GM12878 (cell line): Measurements from ENCODE around the gene TBRG4. TPM values are rescaled to one million over a fixed set of nuclear protein-coding genes. Genes with fewer than 3 reads are reported as not detected.

ENCODE experiments used
- ATAC-seq: fragments of 200-7000 bp; cut with Tn5 transposase; 3 replicates; pipeline ENCODE4 v1.9.1; 2020; ENCODE audit warnings: mild to moderate bottlenecking, moderate library complexity
- BruUV-seq: library from RNA; stranded (reverse); fragments of 400-500 nt; replicated peaks from 2 replicates; lab custom pipeline; 2021; lab: Mats Ljungman, UMichigan
- CTCF ChIA-PET: fragments of 300-600 bp; sonication (Branson Sonifier 250); formaldehyde crosslinking; extraction: SDS; loops from one replicate; lab custom pipeline; 2021; ENCODE audit warnings: inconsistent platforms; lab: Yijun Ruan, JAX
- POLR2A ChIA-PET: fragments of 350-600 bp; formaldehyde crosslinking; extraction: SDS; loops from one replicate; lab custom pipeline; 2021; ENCODE audit warnings: inconsistent platforms; lab: Charles Lee
- RAD21 ChIA-PET: fragments of 300-600 bp; sonication (Branson Sonifier 250); formaldehyde crosslinking; loops from one replicate; lab custom pipeline; 2023; ENCODE audit warnings: antibody characterized with exemption; ENCODE audit not compliant: unreplicated experiment; lab: Charles Lee
- SMC1A ChIA-PET: fragments of 300-600 bp; sonication (Branson Sonifier 250); formaldehyde crosslinking; loops from one replicate; lab custom pipeline; 2023; ENCODE audit not compliant: unreplicated experiment, uncharacterized antibody; lab: Charles Lee
- DNase-seq: peaks from one replicate; pipeline ENCODE4 v3.0.0-alpha.2; 2011; ENCODE audit warnings: low read depth, low spot score
- FAIRE-seq: peaks from 3 replicates; lab custom pipeline; 2011; peaks lifted over from hg19 to GRCh38; lab: Jason Lieb, UNC
- H2AFZ ChIP-seq: 2 replicates; pipeline ENCODE4 v1.6.0; 2011; ENCODE audit warnings: low read depth, low read length, control low read depth; ENCODE audit not compliant: control insufficient read depth
- H3K27ac ChIP-seq: 2 replicates; pipeline ENCODE4 v1.5.1; 2011; ENCODE audit warnings: control low read depth; ENCODE audit not compliant: control insufficient read depth, insufficient read depth
- H3K27me3 ChIP-seq, 2 experiments: replicated peaks in 1 of 2; 2 replicates each; pipeline versions ENCODE4 v1.6.0 to v1.6.1; 2011; ENCODE audit warnings: low read length in 1 of 2; ENCODE audit not compliant: control insufficient read depth in 2 of 2, insufficient read depth in 2 of 2
- H3K36me3 ChIP-seq, 2 experiments: 2 replicates each; pipeline ENCODE4 v1.5.1; 2011; ENCODE audit warnings: low read length in 1 of 2; ENCODE audit not compliant: control insufficient read depth in 2 of 2, insufficient read depth in 2 of 2
- H3K4me1 ChIP-seq: 2 replicates; pipeline ENCODE4 v1.6.1; 2011; ENCODE audit warnings: mild to moderate bottlenecking, low read length, moderate library complexity, mixed read lengths; ENCODE audit not compliant: control insufficient read depth, insufficient read depth
- H3K4me2 ChIP-seq: 2 replicates; pipeline ENCODE4 v1.6.0; 2011; ENCODE audit warnings: control low read depth; ENCODE audit not compliant: control insufficient read depth, insufficient read depth
- H3K4me3 ChIP-seq: fragments of 200-600 bp; sonication (generic); 2 replicates; pipeline ENCODE4 v1.5.1; 2016
- H3K79me2 ChIP-seq: 2 replicates; pipeline ENCODE4 v1.6.0; 2011; ENCODE audit warnings: low read length; ENCODE audit not compliant: control insufficient read depth, insufficient read depth
- H3K9ac ChIP-seq: 2 replicates; pipeline ENCODE4 v1.8.0; 2011; ENCODE audit warnings: low read length, control low read depth, mixed read lengths; ENCODE audit not compliant: control insufficient read depth, insufficient read depth
- H3K9me3 ChIP-seq: replicated peaks from 3 replicates; pipeline ENCODE4 v1.5.1; 2011; ENCODE audit warnings: mild to moderate bottlenecking, low read length; ENCODE audit not compliant: control insufficient read depth, insufficient read depth
- H4K20me1 ChIP-seq: 2 replicates; pipeline ENCODE4 v1.6.0; 2011; ENCODE audit not compliant: control insufficient read depth, insufficient read depth
- ATF7 ChIP-seq: fragments of 450-650 bp; IDR thresholded peaks from 2 replicates; pipeline ENCODE4 v1.6.1; 2016; ENCODE audit warnings: low read depth, mild to moderate bottlenecking
- CBX3 ChIP-seq: fragments of 200-600 bp; sonication (generic); IDR thresholded peaks from 2 replicates; pipeline ENCODE4 v1.6.1; 2016; ENCODE audit warnings: low read depth, borderline replicate concordance
- ETV6 ChIP-seq, 2 experiments: fragments of 450-650 bp in 1 of 2; IDR thresholded peaks in 1 of 2; conservative IDR thresholded peaks in 1 of 2; 2 replicates each; pipeline ENCODE4 v1.6.1; 2014; ENCODE audit warnings: antibody characterized with exemption in 1 of 2, borderline replicate concordance in 1 of 2, low read depth in 1 of 2, mild to moderate bottlenecking in 1 of 2, moderate library complexity in 1 of 2
- GABPA ChIP-seq: IDR thresholded peaks from 2 replicates; pipeline ENCODE4 v1.6.1; 2014; ENCODE audit warnings: antibody characterized with exemption, low read depth, mild to moderate bottlenecking, inconsistent platforms
- JUND ChIP-seq: IDR thresholded peaks from 2 replicates; pipeline ENCODE4 v1.6.1; 2012; ENCODE audit warnings: low read depth, mild to moderate bottlenecking, low read length, improper control_type of control experiment, moderate library complexity
- NRF1 ChIP-seq: conservative IDR thresholded peaks from 2 replicates; pipeline ENCODE4 v1.6.1; 2011; ENCODE audit warnings: mild to moderate bottlenecking, low read depth, low read length, improper control_type of control experiment
- RB1 ChIP-seq: fragments of 450-650 bp; formaldehyde crosslinking; IDR thresholded peaks from 2 replicates; pipeline ENCODE4 v1.6.1; 2017; ENCODE audit warnings: mild to moderate bottlenecking, borderline replicate concordance
- RELA ChIP-seq: fragments of 450-650 bp; IDR thresholded peaks from 2 replicates; pipeline ENCODE4 v1.8.0; 2014; ENCODE audit warnings: borderline replicate concordance; ENCODE audit not compliant: partially characterized antibody
- SMARCA5 ChIP-seq: fragments of 450-650 bp; IDR thresholded peaks from 2 replicates; pipeline ENCODE4 v1.6.1; 2017; ENCODE audit warnings: mild to moderate bottlenecking
- TBL1XR1 ChIP-seq: IDR thresholded peaks from 2 replicates; pipeline ENCODE4 v1.6.1; 2012; ENCODE audit warnings: low read depth, low read length, improper control_type of control experiment
- TCF7 ChIP-seq: IDR thresholded peaks from 2 replicates; pipeline ENCODE4 v1.6.1; 2014; ENCODE audit warnings: antibody characterized with exemption, borderline replicate concordance
- YY1 ChIP-seq: IDR thresholded peaks from 2 replicates; pipeline ENCODE4 v1.6.1; 2011; ENCODE audit warnings: low read depth, mild to moderate bottlenecking, low read length
- WGBS: methylation state at CpG from one replicate; pipeline ENCODE4 v1.1.6; 2016; ENCODE audit warnings: low lambda C conversion rate; ENCODE audit not compliant: insufficient replicate concordance, insufficient coverage; ENCODE audit errors: missing lambda C conversion rate; 5-methylcytosine and 5-hydroxymethylcytosine counted together
- in situ Hi-C: fragments of 300-500 bp; cut with MboI; formaldehyde crosslinking; loops from 9 replicates; pipeline ENCODE4 v1.14.3; 2018; ENCODE audit warnings: mixed read lengths
- intact Hi-C: fragments of 100-400 bp; cut with micrococcal nuclease; formaldehyde crosslinking; loops from one replicate; pipeline ENCODE4 v1.14.2; 2022; ENCODE audit not compliant: unreplicated experiment
- polyA plus RNA-seq, 11 experiments: library from polyadenylated mRNA; depleted of rRNA in 4 of 11; unstranded in 6 of 11; stranded (reverse) in 5 of 11; fragments of >200 nt; fragmentation: Nextera tagmentation in 4 of 11; fragmentation: Illumina TruSeq in 1 of 11; extraction: Ambion mirVana in 4 of 11; extraction: Trizol in 1 of 11; gene quantifications; 1 replicate in 1 of 11; 2 replicates in 10 of 11; pipeline versions ENCODE4 v1.2.1 to v1.2.3, GENCODE V29; 2011 to 2016; ENCODE audit warnings: inconsistent platforms in 2 of 11, missing spikeins in 2 of 11, low read depth in 1 of 11
- total RNA-seq, 4 experiments: library from RNA; depleted of rRNA in 3 of 4; stranded (reverse); fragments of >200 nt in 3 of 4; fragmentation: Illumina TruSeq in 1 of 4; extraction: Trizol in 1 of 4; gene quantifications; 2 replicates each; pipeline versions ENCODE4 v1.2.1 to v1.2.3, GENCODE V29; 2013 to 2021
- TF ChIP-seq, protein P1 (sequence below): fragments of 450-650 bp; IDR thresholded peaks from 2 replicates; pipeline ENCODE4 v1.6.1; 2017; ENCODE audit warnings: mild to moderate bottlenecking, low read depth, inconsistent platforms; ENCODE audit not compliant: poor library complexity, severe bottlenecking
- TF ChIP-seq, protein P2 (sequence below): IDR thresholded peaks from 2 replicates; pipeline ENCODE4 v1.6.1; 2012; ENCODE audit warnings: low read depth, low read length, improper control_type of control experiment
- TF ChIP-seq, protein P3 (sequence below): IDR thresholded peaks from 2 replicates; pipeline ENCODE4 v1.6.1; 2012; ENCODE audit warnings: low read length, inconsistent platforms
- TF ChIP-seq, protein P4 (sequence below): fragments of 450-650 bp; IDR thresholded peaks from 2 replicates; pipeline ENCODE4 v1.6.1; 2014; ENCODE audit warnings: mild to moderate bottlenecking
- TF ChIP-seq, protein P5 (sequence below): fragments of 450-650 bp; IDR thresholded peaks from 2 replicates; pipeline ENCODE4 v1.6.1; 2016; ENCODE audit warnings: mild to moderate bottlenecking

The TBRG4 gene
- total and polyA plus RNA-seq, 10 of the 15 experiments (the other 5 are each of a cell fraction or from before 2014, with no cell fraction given) = 8.4 to 130 (median 118) TPM

DNA sequence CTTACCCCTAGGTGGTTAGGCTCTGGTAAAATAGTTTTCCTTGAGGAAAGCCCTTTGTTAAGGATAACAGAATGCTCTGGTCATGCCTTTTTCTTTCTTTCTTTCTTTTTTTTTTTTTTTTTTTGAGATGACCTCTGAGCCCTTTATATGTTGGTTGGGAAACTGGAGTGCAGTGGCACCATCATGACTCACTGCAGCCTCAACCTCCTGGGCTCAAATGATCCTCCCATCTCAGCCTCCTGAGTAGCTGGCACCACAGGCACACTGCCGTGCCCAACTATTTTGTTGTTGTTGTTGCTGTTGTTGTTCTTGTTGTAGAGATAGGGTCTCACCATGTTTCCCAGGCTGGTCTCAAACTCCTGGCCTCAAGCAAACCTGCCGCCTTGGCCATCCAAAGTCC lies 50.1 kb downstream of the TBRG4 start (continued):
- TF ChIP-seq, protein P1, sequence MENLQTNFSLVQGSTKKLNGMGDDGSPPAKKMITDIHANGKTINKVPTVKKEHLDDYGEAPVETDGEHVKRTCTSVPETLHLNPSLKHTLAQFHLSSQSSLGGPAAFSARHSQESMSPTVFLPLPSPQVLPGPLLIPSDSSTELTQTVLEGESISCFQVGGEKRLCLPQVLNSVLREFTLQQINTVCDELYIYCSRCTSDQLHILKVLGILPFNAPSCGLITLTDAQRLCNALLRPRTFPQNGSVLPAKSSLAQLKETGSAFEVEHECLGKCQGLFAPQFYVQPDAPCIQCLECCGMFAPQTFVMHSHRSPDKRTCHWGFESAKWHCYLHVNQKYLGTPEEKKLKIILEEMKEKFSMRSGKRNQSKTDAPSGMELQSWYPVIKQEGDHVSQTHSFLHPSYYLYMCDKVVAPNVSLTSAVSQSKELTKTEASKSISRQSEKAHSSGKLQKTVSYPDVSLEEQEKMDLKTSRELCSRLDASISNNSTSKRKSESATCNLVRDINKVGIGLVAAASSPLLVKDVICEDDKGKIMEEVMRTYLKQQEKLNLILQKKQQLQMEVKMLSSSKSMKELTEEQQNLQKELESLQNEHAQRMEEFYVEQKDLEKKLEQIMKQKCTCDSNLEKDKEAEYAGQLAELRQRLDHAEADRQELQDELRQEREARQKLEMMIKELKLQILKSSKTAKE = no peak
- TF ChIP-seq TBL1XR1 (no peak), ATF7 (no peak), YY1 (no peak), GABPA (no peak), ETV6 (conservative IDR thresholded peaks at IDR 0.05 in 1 of 2, IDR thresholded peaks at IDR 0.05 in 1 of 2; ENCODE audit: borderline replicate concordance in 1 of 2, low read depth in 1 of 2) (no peak), NRF1 (no peak), TCF7 (no peak), RB1 (no peak)
- TF ChIP-seq, protein P2, sequence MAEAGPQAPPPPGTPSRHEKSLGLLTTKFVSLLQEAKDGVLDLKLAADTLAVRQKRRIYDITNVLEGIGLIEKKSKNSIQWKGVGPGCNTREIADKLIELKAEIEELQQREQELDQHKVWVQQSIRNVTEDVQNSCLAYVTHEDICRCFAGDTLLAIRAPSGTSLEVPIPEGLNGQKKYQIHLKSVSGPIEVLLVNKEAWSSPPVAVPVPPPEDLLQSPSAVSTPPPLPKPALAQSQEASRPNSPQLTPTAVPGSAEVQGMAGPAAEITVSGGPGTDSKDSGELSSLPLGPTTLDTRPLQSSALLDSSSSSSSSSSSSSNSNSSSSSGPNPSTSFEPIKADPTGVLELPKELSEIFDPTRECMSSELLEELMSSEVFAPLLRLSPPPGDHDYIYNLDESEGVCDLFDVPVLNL = no peak

DNA sequence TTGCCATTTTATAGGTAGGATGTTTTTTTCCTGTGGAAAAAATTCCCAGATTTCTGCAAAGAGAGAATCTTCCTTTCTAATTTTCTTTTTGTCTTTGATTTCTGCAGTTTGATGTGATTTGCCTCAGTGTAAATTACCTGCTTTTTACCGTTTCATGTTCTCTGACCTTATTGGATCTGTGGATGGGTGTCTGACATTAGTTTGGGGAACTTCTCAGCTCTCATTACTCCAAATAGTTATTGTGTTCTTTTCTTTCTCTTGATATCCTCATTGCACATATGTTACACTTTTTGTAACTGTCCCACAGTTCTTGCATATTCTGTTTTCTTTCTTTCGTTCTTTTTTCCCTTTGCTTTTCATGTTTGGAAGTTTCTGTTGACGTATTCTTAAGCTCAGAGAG lies 51.2 kb downstream of the TBRG4 start:
- H3K9ac ChIP-seq = no peak overlapping the region
- ChIA-PET RAD21 (no interaction called here), SMC1A (interaction anchor here (1.0 to 2.0 kb wide), 2 partner anchors 52 to 62 kb away, joined by 4 read pairs; no protein-coding TSS in a partner anchor), POLR2A (interaction anchor here (1.0 kb wide), 1 partner anchor 13 kb away, joined by 3 read pairs; no protein-coding TSS in a partner anchor)
- H3K36me3 ChIP-seq = peaks cover 10 to 23% of the 10 kb centered on the region in 2 experiments
- no peak for DNase-seq
- H3K79me2 ChIP-seq = peaks cover 19% of the 10 kb centered on the region
- H4K20me1 ChIP-seq = peaks cover 4% of the 10 kb centered on the region; the same call in 1 of the 2 replicates
- H3K4me1 ChIP-seq = 0 out of 2 replicates have a peak, but pooled peaks cover 8% of the 10 kb centered on the region
- 89% methylated on average over 3 of the region's 3 CpGs for WGBS
- no peak overlapping the region for H3K27ac ChIP-seq
- no peak overlapping the region for H3K4me2 ChIP-seq
- H3K9me3 ChIP-seq = no peaks in the 10 kb centered on the region
- ATAC-seq = no peak
- no peak overlapping the region for H2AFZ ChIP-seq
- intact Hi-C loops = no loop called here
- H3K27me3 ChIP-seq = no peaks in the 10 kb centered on the region
- H3K4me3 ChIP-seq = no peak overlapping the region
- in situ Hi-C loops = no loop called here
- BruUV-seq = no TSS peak
- TF ChIP-seq, protein P3, sequence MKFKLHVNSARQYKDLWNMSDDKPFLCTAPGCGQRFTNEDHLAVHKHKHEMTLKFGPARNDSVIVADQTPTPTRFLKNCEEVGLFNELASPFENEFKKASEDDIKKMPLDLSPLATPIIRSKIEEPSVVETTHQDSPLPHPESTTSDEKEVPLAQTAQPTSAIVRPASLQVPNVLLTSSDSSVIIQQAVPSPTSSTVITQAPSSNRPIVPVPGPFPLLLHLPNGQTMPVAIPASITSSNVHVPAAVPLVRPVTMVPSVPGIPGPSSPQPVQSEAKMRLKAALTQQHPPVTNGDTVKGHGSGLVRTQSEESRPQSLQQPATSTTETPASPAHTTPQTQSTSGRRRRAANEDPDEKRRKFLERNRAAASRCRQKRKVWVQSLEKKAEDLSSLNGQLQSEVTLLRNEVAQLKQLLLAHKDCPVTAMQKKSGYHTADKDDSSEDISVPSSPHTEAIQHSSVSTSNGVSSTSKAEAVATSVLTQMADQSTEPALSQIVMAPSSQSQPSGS = no peak
- no peak for TF ChIP-seq SMARCA5
- TF ChIP-seq, protein P4, sequence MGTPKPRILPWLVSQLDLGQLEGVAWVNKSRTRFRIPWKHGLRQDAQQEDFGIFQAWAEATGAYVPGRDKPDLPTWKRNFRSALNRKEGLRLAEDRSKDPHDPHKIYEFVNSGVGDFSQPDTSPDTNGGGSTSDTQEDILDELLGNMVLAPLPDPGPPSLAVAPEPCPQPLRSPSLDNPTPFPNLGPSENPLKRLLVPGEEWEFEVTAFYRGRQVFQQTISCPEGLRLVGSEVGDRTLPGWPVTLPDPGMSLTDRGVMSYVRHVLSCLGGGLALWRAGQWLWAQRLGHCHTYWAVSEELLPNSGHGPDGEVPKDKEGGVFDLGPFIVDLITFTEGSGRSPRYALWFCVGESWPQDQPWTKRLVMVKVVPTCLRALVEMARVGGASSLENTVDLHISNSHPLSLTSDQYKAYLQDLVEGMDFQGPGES = no peak
- no peak for TF ChIP-seq JUND
- no peak for TF ChIP-seq CBX3
- TF ChIP-seq, protein P5, sequence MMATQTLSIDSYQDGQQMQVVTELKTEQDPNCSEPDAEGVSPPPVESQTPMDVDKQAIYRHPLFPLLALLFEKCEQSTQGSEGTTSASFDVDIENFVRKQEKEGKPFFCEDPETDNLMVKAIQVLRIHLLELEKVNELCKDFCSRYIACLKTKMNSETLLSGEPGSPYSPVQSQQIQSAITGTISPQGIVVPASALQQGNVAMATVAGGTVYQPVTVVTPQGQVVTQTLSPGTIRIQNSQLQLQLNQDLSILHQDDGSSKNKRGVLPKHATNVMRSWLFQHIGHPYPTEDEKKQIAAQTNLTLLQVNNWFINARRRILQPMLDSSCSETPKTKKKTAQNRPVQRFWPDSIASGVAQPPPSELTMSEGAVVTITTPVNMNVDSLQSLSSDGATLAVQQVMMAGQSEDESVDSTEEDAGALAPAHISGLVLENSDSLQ = no peak
- TF ChIP-seq GABPA = no peak
- TF ChIP-seq RELA = no peak
- TF ChIP-seq, all 136 proteins: peak for 0
- no peak for FAIRE-seq
- CTCF ChIA-PET = interaction anchor here (1.1 kb wide), 1 partner anchor 87 kb away, joined by 5 read pairs; no protein-coding TSS in a partner anchor
